ENCODE data around the gene PRPF31. TPM values are rescaled to one million over a fixed set of nuclear protein-coding genes. Genes with fewer than 3 reads are reported as not detected.

Gene PRPF31
- total RNA-seq, 1 donor from 2014 or later = 44.4 TPM

DNA sequence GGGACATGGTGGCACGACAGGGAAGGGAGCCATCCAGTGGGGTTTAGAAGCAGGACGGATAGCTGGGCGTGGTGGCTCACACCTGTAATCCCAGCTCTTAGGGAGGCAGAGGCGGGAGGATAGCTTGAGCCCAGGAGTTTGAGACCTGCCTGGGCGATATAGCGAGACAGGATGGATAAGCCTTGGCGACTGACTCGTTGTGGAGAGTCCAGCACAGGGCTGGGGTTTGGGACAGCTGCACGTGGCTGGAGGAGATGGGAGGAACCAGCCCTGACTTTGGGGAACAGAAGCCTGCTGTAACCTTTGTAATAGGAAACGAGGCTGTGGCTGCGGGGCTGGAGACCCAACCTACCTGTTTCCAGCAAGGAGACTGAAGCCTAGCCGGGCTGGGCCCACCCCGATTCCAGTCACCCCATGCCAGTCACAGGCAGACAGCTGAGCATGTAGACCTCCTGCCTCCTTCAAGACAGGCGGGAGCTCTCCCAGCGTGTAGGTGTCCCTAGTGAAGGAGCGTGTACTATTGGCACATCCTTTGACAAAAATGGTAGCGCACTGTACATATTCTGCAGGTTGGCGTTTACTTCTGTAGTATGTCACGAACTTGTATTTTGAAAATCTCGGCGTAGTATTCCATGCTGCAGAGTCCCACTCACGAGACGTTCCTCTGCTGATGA is 35.9 kb downstream of the PRPF31 start:
- Histone ChIP-seq H3K9me3 (no peaks in the 10 kb centered on the region), H3K36me3 (peaks cover 0 to 90% of the 10 kb centered on the region in 2 donors), H3K4me1 (no peaks in the 10 kb centered on the region), H3K27me3 (no peaks in the 10 kb centered on the region), H3K27ac (no peak overlapping the region), H3K4me3 (no peak overlapping the region)
- no peak for DNase-seq (ENCODE audit: extremely low spot score in 2 of 2)
- TF ChIP-seq POLR2A (IDR thresholded peaks at IDR 0.05) (no peak), POLR2AphosphoS5 (IDR thresholded peaks at IDR 0.05; ENCODE audit: insufficient read depth in 1 of 2, low read depth in 1 of 2) (no peak)
- TF ChIP-seq, protein P1, sequence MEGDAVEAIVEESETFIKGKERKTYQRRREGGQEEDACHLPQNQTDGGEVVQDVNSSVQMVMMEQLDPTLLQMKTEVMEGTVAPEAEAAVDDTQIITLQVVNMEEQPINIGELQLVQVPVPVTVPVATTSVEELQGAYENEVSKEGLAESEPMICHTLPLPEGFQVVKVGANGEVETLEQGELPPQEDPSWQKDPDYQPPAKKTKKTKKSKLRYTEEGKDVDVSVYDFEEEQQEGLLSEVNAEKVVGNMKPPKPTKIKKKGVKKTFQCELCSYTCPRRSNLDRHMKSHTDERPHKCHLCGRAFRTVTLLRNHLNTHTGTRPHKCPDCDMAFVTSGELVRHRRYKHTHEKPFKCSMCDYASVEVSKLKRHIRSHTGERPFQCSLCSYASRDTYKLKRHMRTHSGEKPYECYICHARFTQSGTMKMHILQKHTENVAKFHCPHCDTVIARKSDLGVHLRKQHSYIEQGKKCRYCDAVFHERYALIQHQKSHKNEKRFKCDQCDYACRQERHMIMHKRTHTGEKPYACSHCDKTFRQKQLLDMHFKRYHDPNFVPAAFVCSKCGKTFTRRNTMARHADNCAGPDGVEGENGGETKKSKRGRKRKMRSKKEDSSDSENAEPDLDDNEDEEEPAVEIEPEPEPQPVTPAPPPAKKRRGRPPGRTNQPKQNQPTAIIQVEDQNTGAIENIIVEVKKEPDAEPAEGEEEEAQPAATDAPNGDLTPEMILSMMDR (IDR thresholded peaks at IDR 0.05) = no peak
- intact Hi-C loops (cut with DNase I) = no loop called here

DNA sequence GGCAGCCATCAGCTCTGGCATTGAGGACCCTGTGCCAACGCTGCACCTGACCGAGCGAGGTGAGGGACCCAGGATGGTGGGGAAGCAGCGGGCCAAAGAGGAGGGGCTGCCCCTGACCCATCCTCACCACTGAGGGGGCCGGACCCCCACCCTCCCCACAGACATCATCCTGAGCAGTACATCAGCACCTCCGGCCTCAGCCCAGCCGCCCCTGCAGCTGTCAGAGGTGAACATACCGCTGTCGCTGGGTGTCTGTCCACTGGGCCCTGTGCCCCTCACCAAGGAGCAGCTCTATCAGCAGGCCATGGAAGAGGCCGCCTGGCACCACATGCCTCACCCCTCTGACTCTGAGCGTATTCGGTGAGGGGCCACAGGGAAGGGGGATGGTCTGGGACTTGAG is 36.7 kb downstream of the PRPF31 start:
- H3K4me3 ChIP-seq = no peak overlapping the region
- no peaks in the 10 kb centered on the region for H3K27me3 ChIP-seq
- no peaks in the 10 kb centered on the region for H3K9me3 ChIP-seq
- H3K4me1 ChIP-seq = no peaks in the 10 kb centered on the region
- intact Hi-C loops (cut with DNase I) = no loop called here
- peaks cover 0 to 88% of the 10 kb centered on the region in 2 donors for H3K36me3 ChIP-seq
- H3K27ac ChIP-seq = no peak overlapping the region
- no peak for DNase-seq (ENCODE audit: extremely low spot score in 2 of 2)
- no peak for TF ChIP-seq POLR2AphosphoS5 (IDR thresholded peaks at IDR 0.05; ENCODE audit: insufficient read depth in 1 of 2, low read depth in 1 of 2)
- TF ChIP-seq POLR2A (IDR thresholded peaks at IDR 0.05) = no peak
- TF ChIP-seq, protein P1 (IDR thresholded peaks at IDR 0.05) = no peak

DNA sequence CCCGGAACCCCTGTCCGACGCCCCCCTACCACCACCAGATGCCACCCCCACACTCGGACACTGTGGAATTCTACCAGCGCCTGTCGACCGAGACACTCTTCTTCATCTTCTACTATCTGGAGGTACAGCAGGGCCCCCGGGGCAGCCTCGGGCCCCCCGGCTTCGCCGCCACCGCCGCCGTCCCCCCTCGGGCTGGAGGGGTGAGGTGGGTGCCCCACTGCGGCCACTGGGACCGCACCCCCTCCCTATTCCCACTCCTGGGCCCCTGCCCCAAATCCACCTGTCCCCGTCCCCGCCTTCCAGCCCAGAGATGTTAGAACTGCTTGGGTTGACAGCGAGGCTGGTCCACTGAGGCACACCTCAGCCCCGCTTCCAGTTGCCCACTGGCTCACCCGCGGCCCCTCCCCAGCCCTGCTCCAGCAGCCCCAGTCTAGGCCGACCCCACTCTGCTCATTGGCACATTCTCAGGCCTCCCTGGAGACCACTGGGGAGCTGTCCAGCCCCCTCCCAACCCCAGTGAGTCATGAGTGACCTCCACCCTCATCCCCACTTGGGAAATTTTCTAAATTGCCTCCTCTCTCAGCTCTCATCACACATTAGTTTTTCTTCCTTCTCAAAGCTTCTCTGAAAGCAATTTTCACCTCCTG is 37.4 kb downstream of the PRPF31 start:
- Histone ChIP-seq H3K36me3 (peaks cover 0 to 85% of the 10 kb centered on the region in 2 donors), H3K27ac (no peak overlapping the region), H3K27me3 (no peaks in the 10 kb centered on the region), H3K4me1 (peaks cover 2% of the 10 kb centered on the region), H3K4me3 (no peak overlapping the region), H3K9me3 (no peaks in the 10 kb centered on the region)
- intact Hi-C loops (cut with DNase I) = no loop called here
- no peak for DNase-seq (ENCODE audit: extremely low spot score in 2 of 2)
- TF ChIP-seq POLR2A (IDR thresholded peaks at IDR 0.05) (no peak), POLR2AphosphoS5 (IDR thresholded peaks at IDR 0.05; ENCODE audit: insufficient read depth in 1 of 2, low read depth in 1 of 2) (no peak)
- TF ChIP-seq, protein P1 (IDR thresholded peaks at IDR 0.05) = no peak

DNA sequence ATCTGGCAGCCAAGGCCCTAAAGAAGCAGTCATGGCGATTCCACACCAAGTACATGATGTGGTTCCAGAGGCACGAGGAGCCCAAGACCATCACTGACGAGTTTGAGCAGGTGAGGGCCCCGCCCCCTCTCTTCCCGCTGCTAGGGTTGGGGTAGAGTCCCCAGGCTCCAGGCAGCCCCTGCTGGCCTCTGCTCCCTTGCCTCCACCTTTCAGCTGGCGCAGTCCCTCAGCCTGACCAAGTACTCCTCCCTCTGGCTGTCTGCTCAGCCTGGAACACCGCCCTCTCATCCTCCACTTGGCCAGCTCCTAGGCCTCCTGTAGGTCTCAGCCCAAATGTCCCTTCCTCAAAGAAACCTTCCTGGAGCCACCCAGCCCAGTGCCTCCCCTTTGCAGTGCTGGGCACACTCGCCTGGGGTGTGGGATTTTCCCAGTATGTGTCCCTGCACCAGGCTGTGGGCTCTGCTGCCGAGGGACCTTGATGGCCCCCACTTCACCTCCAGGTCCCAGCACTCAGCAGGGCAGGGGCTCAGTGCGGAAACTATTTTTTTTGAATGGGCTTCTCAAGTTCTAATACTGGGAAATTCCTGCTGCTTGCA is 38.3 kb downstream of the PRPF31 start:
- Histone ChIP-seq H3K36me3 (peaks cover 0 to 79% of the 10 kb centered on the region in 2 donors), H3K4me3 (no peak overlapping the region), H3K4me1 (peaks cover 10% of the 10 kb centered on the region), H3K9me3 (no peaks in the 10 kb centered on the region), H3K27ac (no peak overlapping the region), H3K27me3 (no peaks in the 10 kb centered on the region)
- TF ChIP-seq POLR2AphosphoS5 (IDR thresholded peaks at IDR 0.05; ENCODE audit: insufficient read depth in 1 of 2, low read depth in 1 of 2) = no peak
- TF ChIP-seq, protein P1 (IDR thresholded peaks at IDR 0.05) = no peak
- no peak for TF ChIP-seq POLR2A (IDR thresholded peaks at IDR 0.05)
- intact Hi-C loops (cut with DNase I) = no loop called here
- no peak for DNase-seq (ENCODE audit: extremely low spot score in 2 of 2)
